Endometrial microvascular endothelial cells (primary cell): Measurements from ENCODE around the gene ANKK1. TPM values are rescaled to one million over a fixed set of nuclear protein-coding genes. Genes with fewer than 3 reads are reported as not detected.

Source experiments
- in situ Hi-C: cut with HindIII; loops from 2 replicates; pipeline ENCODE4 v1.10.0; 2017; ENCODE audit warnings: low sequenced_read_pairs, low pct_unique_long_range_greater_than_20kb; ENCODE audit errors: inconsistent ontology term
- total RNA-seq: library from RNA; depleted of rRNA; stranded (reverse); fragments of >200 nt; gene quantifications from one replicate; pipeline ENCODE4 v1.2.3, GENCODE V29; 2015; ENCODE audit errors: inconsistent ontology term

The ANKK1 gene
- total RNA-seq, 1 donor from 2014 or later: not detected

DNA sequence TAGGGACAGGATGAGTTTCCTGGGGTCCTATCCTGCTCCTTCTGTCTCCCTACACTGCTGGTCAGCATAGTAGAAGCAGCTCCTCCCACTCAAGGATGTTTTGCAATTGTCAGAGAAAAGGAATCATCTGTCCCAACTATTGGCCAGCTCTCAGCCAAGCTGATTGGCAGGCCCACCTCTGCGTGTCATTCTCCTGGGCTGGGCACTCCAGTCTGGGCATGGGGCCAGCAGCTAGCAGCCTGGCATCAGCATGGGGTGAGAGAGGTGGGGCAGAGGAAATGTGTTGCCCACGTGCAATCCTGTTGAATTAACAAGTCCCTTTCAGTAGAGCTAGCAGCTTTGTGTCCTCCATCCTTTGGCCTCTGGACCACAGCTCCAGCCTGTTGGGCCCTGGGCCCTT lies 14.1 kb downstream of the ANKK1 start:
- in situ Hi-C loops: no loop called here

DNA sequence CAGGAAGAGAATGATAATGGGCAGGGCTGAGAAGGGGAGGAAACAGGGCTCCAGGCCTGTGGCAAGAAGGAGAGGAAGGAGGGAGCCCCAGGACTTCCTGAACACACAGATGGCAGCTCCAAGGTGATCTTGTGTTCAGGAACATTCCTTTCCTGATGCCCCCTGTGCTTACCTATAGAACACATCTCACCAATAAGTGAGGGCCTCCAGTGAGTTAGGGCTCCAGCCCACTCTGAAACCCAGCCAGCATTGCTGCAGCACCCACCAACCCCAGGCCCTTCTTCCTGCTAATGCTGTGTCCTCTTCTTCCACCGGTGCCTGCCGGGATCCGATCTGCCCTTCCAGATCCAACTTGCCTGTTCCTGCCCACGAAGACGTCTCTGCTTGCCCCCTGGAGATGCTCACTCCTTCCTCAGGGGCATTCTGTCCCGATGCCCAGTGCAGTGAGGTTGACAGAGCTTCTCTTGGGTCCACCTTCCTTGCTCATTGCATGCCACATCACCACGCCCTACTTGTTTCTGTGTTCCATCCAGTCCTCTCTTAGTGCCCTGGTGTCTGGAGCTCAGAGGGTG lies 17.4 kb downstream of the ANKK1 start:
- in situ Hi-C loops: no loop called here

DNA sequence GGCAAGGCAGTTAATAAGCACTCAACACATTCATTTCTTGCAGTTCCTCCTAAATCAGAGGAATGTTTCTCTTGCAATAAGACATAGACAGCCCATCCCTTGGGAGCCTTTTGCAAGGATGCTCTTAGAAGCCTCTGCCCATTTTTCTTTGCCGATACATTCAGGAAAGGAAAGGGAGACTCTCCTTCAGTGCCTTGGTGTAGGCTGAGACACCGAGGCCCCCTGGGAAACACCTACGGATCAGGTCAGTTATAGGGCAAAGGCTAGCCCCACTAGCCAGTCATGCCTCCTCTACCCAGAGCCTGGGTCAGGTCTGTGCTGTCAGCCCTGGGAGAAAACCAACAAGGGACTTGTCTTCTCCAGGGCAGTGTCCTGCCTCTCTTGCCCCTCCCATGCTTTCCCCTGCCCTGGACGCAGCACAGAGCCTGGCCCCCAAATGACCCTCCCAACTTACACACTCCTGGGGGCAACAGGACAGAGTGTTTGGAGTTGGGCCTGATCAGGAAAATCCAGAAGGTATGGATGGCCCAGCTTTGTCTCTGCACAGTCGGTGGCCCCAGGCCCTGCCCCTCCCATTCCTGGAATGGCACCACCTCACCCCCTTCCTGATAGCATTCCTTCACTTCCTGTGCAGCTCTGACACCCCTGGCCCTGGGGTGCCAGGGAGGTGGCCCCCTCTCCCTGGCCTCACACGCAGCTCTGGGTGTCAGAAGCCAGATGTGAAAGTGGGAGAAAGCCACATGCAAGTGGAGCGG lies 18.3 kb downstream of the ANKK1 start:
- in situ Hi-C loops: no loop called here

GRCh38 chr11:113407163-113407562 lies 19.6 kb downstream of the ANKK1 start:
- in situ Hi-C loops: no loop called here

DNA sequence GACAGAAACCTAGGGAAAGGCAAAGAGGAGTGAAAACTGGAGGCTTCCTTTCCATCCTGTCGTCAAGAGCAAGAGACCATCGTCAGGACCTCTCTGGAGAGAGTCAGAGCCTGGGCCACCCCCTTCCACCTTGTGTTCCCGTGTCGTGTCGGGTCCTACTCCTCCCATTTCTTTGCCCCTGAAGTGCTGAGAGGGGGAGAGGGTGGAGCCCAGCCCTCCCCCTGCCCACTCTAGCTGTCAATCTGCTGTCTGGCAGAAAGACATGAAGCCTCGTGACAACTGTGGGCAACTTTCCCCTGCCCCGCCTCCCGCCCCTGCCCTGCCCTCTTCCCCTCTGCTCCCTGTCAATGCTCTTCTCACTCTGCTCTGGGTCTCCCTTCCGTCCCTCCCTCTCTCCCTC lies 20.6 kb downstream of the ANKK1 start:
- in situ Hi-C loops: no loop called here

DNA sequence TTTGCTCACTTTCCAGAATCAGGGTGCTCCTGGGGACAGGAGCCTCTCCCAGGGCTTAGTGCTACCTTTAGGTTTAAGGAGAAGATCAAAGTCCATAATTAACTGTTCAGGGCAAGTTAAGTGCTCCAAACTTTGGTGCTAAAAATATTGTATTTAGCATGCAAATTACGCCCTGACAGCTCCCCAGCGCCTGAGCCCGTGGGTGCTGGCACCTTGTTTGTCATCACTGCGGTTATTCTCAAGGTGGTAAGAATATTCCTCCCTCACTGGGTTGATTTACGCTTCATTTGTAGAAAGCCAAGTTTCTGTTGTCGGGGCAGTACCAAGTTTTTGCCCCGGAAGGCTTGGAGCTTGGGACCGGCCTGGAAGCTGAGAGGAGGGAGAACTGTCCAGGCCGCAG lies 21.3 kb downstream of the ANKK1 start:
- in situ Hi-C loops: no loop called here

GRCh38 chr11:113409526-113409925 lies 21.9 kb downstream of the ANKK1 start:
- in situ Hi-C loops: no loop called here

DNA sequence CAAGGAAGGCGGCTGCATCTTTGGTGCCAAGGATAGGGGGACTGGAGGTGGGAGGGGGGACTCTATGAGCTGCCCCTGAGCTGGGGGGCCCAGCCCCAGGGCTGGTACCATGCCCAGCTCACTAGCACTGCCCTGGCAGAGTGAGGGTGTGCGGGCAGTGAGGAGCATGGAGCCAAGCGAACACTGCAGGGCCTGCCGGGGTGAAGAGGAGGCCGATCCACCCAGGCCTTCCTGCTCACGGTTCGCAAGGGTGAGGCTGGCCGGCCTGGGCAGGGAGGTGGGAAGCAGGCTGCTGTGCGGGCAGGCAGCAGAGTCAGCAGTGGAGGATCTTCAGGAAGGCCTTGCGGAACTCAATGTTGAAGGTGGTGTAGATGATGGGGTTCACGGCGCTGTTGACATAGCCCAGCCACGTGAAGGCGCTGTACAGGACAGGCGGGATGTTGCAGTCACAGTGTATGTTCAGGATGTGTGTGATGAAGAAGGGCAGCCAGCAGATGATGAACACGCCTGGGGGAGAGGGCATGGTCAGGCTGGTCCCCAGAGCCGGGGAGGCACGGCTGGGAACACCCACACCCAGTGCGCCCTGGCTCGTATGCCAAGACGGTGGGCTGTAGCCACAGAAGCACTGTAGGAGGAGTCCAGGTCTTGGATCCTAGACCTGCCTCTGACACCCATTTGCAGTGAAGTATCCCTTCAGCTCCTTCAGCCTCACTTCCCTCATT lies 23.0 kb downstream of the ANKK1 start:
- in situ Hi-C loops: no loop called here

DNA sequence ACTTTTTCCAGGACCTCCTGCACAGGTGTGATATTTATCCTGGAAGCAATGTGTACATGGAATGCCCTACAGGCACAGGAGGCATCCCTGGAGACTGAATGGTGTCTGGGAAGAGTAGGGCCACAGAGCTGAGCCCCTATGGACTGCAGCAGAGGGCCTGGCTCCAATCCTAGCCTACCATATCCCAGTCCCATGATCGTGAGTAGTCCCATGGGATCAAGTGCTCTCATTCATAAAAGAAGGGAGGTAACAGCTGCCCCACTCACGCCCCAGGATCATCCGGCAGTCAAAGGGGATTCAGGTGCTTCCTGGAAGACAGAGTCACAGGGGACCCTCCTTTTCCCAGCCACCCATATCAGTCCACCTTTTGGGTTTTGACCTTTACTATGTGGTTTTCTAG lies 24.0 kb downstream of the ANKK1 start:
- in situ Hi-C loops: no loop called here

DNA sequence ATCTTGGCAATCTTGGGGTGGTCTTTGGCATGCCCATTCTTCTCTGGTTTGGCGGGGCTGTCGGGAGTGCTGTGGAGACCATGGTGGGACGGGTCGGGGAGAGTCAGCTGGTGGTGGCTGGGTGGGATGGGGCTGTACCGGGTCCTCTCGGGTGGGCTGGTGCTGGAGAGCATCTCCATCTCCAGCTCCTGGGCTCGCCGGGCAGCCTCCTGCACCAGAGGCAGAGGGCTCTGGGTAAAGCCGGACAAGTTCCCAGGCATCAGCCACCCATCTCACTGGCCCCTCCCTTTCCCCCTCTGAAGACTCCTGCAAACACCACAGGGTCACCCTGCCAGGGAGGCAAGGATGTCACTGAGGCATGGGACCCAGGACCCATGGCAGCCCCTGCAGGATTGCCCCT lies 25.1 kb downstream of the ANKK1 start:
- in situ Hi-C loops: no loop called here

DNA sequence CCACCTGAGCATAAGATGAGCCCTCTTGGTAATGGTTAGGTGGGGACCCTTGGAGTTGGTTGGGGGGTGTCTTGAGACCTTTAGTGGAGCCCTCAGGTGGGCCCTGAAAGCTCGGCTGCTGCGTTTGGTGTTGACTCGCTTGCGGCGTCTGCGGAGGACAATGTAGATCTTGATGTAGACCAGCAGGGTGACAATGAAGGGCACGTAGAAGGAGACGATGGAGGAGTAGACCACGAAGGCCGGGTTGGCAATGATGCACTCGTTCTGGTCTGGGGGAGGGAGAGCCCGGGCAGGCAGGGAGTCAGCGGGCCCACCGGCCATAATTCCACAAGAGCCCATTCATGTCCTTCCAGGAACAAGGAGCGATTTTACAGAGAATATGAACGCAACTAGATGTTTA lies 27.8 kb downstream of the ANKK1 start:
- in situ Hi-C loops: no loop called here

- in situ Hi-C loops: no loop called here
These were observed 29.8 kb downstream of the ANKK1 start for GRCh38 chr11:113417428-113417827.

- in situ Hi-C loops: no loop called here
These were observed 31.9 kb downstream of the ANKK1 start for GRCh38 chr11:113419454-113420003.

- in situ Hi-C loops: no loop called here
These were observed 33.2 kb downstream of the ANKK1 start for GRCh38 chr11:113420808-113421207.

DNA sequence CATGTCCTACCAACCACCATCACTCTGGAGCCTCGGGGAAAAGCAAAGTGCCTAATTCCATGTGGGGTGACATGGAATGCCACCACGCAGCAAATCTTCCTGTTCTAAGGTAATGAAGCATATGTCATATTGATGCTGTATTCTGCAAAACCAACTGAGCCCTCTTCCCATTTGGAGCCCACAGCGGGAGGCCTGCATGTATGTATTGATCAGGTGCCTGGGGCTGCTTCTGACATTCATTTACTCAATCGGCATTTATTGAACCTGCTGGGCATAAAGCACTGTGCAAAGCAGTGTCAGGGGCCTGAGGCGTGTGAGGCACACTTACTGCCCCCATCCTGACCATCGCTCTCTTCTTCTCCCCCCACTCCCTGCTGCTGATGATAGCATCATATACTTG lies 39.1 kb downstream of the ANKK1 start:
- in situ Hi-C loops: no loop called here

GRCh38 chr11:113431746-113432145 lies 44.2 kb downstream of the ANKK1 start:
- in situ Hi-C loops: no loop called here

GRCh38 chr11:113435190-113435968 lies 47.8 kb downstream of the ANKK1 start:
- in situ Hi-C loops: no loop called here

DNA sequence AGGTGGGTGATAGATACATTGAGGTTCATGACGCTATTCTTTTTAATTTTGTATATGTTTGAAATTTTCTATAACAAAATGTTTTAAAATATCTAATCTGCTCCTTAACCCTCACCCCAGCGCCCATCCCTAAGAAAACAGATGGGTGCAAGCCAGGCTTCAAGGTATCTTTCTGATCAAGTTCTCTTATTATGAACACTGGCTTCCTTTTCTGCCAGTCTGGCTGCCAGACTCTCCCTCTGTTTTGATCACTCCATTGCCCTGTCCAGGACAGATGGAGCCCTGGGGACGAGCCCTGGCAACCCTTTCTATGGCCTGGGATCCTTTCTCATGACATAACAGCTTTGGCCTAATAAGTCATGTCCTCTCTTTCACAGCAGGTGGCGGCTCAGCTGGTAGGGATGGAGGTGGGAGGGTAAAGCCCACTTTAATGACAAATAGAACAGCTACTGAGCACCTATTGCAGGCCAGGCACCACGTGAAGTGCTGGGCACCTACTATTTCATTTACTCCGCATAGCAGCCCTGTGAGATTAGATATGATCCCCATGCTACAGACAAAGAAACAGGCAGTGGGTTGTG lies 49.2 kb downstream of the ANKK1 start:
- in situ Hi-C loops: no loop called here

DNA sequence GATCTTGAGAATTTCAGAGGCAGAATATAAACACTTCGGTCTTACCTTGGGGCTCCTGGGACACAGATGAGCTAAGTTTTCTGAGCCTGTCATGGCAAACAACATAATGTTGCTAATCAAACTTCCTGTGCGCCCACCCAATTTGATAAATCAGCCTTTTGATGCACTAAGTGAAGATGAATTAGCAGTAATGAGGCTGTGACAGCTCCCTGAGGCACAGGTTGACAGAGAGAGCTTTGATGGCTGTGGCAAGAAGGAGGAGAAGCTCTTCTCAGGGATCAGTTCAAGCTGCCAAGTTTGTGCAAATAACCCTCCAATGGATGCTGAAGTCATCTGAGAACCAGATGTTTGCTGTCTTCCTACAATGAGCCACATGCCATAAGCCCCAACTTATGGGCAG lies 53.2 kb downstream of the ANKK1 start:
- in situ Hi-C loops: no loop called here
